Neural cell (in vitro differentiated cells): ENCODE measurements around the gene ZNF148. TPM values are rescaled to one million over a fixed set of nuclear protein-coding genes. Genes with fewer than 3 reads are reported as not detected.

ENCODE experiments used
- H2AFZ ChIP-seq: fragments of 200-600, 300-800 bp; sonication (generic), shearing (Covaris generic); 2 replicates; pipeline ENCODE4 v1.6.0; 2014; ENCODE audit warnings: low read depth, mild to moderate bottlenecking, antibody characterized with exemption, low read length, moderate library complexity
- H3F3A ChIP-seq: fragments of 200-600 bp; shearing (Covaris generic); 2 replicates; pipeline ENCODE4 v1.6.1; 2016; ENCODE audit warnings: mild to moderate bottlenecking, moderate library complexity, mixed read lengths, antibody characterized with exemption, low read length; ENCODE audit not compliant: insufficient read depth, poor library complexity, severe bottlenecking
- H3K27ac ChIP-seq: fragments of 200-600, 300-800 bp; sonication (generic), shearing (Covaris generic); 2 replicates; pipeline ENCODE4 v1.5.1; 2014; ENCODE audit warnings: mild to moderate bottlenecking, low read length, moderate library complexity
- H3K27me3 ChIP-seq: fragments of 300-800, 200-600 bp; sonication (generic), shearing (Covaris generic); 2 replicates; pipeline ENCODE4 v1.6.0; 2014; ENCODE audit warnings: mild to moderate bottlenecking, low read depth, low read length, moderate library complexity; ENCODE audit not compliant: insufficient read depth
- H3K36me3 ChIP-seq: fragments of 300-800, 200-600 bp; sonication (generic), shearing (Covaris generic); 2 replicates; pipeline ENCODE4 v1.5.1; 2014; ENCODE audit warnings: mild to moderate bottlenecking, antibody characterized with exemption, low read length, moderate library complexity; ENCODE audit not compliant: insufficient read depth
- H3K4me2 ChIP-seq: fragments of 300-800, 200-600 bp; sonication (generic), shearing (Covaris generic); 2 replicates; pipeline ENCODE4 v1.6.0; 2014; ENCODE audit warnings: mild to moderate bottlenecking, low read length
- H3K4me3 ChIP-seq: fragments of 300-800, 200-600 bp; sonication (generic), shearing (Covaris generic); 2 replicates; pipeline ENCODE4 v1.5.1; 2014; ENCODE audit warnings: mild to moderate bottlenecking, low read length, moderate library complexity
- H3K79me2 ChIP-seq: fragments of 200-600 bp; shearing (Covaris generic); replicated peaks from 2 replicates; pipeline ENCODE4 v1.6.0; 2014; ENCODE audit warnings: mild to moderate bottlenecking, low read length, moderate library complexity; ENCODE audit not compliant: insufficient read depth
- H3K9ac ChIP-seq: fragments of 300-800, 200-600 bp; sonication (generic), shearing (Covaris generic); 2 replicates; pipeline ENCODE4 v1.6.1; 2016; ENCODE audit warnings: mild to moderate bottlenecking, low read length, mixed read lengths
- H3K9me2 ChIP-seq: fragments of 200-600 bp; shearing (Covaris generic); 2 replicates; pipeline ENCODE4 v1.6.1; 2016; ENCODE audit warnings: mild to moderate bottlenecking, low read length, mixed read lengths; ENCODE audit not compliant: insufficient read depth
- H3K9me3 ChIP-seq: fragments of 200-600, 300-800 bp; sonication (generic), shearing (Covaris generic); 2 replicates; pipeline ENCODE4 v1.6.1; 2016; ENCODE audit warnings: mild to moderate bottlenecking, mixed run types, low read length, moderate library complexity, mixed read lengths
- H4K20me1 ChIP-seq: fragments of 200-600 bp; shearing (Covaris generic); 2 replicates; pipeline ENCODE4 v1.6.1; 2016; ENCODE audit warnings: mild to moderate bottlenecking, mixed run types; ENCODE audit not compliant: insufficient read depth
- EP300 ChIP-seq: fragments of 450-650 bp; conservative IDR thresholded peaks from 2 replicates; pipeline ENCODE4 v1.6.1; 2014; ENCODE audit warnings: antibody characterized with exemption, mild to moderate bottlenecking, moderate library complexity; ENCODE audit not compliant: poor library complexity, severe bottlenecking
- EZH2 ChIP-seq: fragments of 200-600, 300-800 bp; shearing (Covaris generic), sonication (generic); IDR thresholded peaks from 2 replicates; pipeline ENCODE4 v1.6.1; 2014; ENCODE audit warnings: antibody characterized with exemption, low read length, borderline replicate concordance, mild to moderate bottlenecking; ENCODE audit not compliant: insufficient read depth, poor library complexity, severe bottlenecking
- MXI1 ChIP-seq: fragments of 450-650 bp; conservative IDR thresholded peaks from 2 replicates; pipeline ENCODE4 v1.6.1; 2014; ENCODE audit warnings: antibody characterized with exemption, mild to moderate bottlenecking; ENCODE audit not compliant: poor library complexity, severe bottlenecking
- POLR2AphosphoS5 ChIP-seq: IDR thresholded peaks from 2 replicates; pipeline ENCODE4 v1.6.1; 2012
- RAD21 ChIP-seq: fragments of 450-650 bp; conservative IDR thresholded peaks from 2 replicates; pipeline ENCODE4 v1.6.1; 2014; ENCODE audit warnings: antibody characterized with exemption, mild to moderate bottlenecking, moderate library complexity
- SMC3 ChIP-seq: fragments of 450-650 bp; conservative IDR thresholded peaks from 2 replicates; pipeline ENCODE4 v1.6.1; 2014; ENCODE audit warnings: antibody characterized with exemption, mild to moderate bottlenecking, moderate library complexity; ENCODE audit not compliant: poor library complexity
- TAF1 ChIP-seq: IDR thresholded peaks from 2 replicates; pipeline ENCODE4 v1.6.1; 2012; ENCODE audit warnings: low read depth
- polyA plus RNA-seq: library from polyadenylated mRNA; depleted of rRNA; stranded (reverse); fragments of >200 nt; gene quantifications from 2 replicates; pipeline ENCODE4 v1.2.3, GENCODE V29; 2014
- TF ChIP-seq, protein P1 (sequence below): fragments of 450-650 bp; IDR thresholded peaks from 2 replicates; pipeline ENCODE4 v1.5.1; 2014; ENCODE audit warnings: antibody characterized with exemption, mild to moderate bottlenecking, moderate library complexity; ENCODE audit not compliant: poor library complexity, severe bottlenecking
- TF ChIP-seq, protein P2 (sequence below): IDR thresholded peaks from 2 replicates; pipeline ENCODE4 v1.6.1; 2012; ENCODE audit warnings: borderline replicate concordance

Gene ZNF148
- polyA plus RNA-seq, 1 donor from 2014 or later = 16.9 TPM

- no peaks in the 10 kb centered on the region for H3K27me3 ChIP-seq
- TF ChIP-seq EP300 = no peak
- TF ChIP-seq, protein P1, sequence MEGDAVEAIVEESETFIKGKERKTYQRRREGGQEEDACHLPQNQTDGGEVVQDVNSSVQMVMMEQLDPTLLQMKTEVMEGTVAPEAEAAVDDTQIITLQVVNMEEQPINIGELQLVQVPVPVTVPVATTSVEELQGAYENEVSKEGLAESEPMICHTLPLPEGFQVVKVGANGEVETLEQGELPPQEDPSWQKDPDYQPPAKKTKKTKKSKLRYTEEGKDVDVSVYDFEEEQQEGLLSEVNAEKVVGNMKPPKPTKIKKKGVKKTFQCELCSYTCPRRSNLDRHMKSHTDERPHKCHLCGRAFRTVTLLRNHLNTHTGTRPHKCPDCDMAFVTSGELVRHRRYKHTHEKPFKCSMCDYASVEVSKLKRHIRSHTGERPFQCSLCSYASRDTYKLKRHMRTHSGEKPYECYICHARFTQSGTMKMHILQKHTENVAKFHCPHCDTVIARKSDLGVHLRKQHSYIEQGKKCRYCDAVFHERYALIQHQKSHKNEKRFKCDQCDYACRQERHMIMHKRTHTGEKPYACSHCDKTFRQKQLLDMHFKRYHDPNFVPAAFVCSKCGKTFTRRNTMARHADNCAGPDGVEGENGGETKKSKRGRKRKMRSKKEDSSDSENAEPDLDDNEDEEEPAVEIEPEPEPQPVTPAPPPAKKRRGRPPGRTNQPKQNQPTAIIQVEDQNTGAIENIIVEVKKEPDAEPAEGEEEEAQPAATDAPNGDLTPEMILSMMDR = no peak
- no peak for TF ChIP-seq POLR2AphosphoS5
- no peak for TF ChIP-seq RAD21
- no peak for TF ChIP-seq EZH2
- TF ChIP-seq MXI1 = no peak
- no peak for TF ChIP-seq TAF1
- TF ChIP-seq, protein P2, sequence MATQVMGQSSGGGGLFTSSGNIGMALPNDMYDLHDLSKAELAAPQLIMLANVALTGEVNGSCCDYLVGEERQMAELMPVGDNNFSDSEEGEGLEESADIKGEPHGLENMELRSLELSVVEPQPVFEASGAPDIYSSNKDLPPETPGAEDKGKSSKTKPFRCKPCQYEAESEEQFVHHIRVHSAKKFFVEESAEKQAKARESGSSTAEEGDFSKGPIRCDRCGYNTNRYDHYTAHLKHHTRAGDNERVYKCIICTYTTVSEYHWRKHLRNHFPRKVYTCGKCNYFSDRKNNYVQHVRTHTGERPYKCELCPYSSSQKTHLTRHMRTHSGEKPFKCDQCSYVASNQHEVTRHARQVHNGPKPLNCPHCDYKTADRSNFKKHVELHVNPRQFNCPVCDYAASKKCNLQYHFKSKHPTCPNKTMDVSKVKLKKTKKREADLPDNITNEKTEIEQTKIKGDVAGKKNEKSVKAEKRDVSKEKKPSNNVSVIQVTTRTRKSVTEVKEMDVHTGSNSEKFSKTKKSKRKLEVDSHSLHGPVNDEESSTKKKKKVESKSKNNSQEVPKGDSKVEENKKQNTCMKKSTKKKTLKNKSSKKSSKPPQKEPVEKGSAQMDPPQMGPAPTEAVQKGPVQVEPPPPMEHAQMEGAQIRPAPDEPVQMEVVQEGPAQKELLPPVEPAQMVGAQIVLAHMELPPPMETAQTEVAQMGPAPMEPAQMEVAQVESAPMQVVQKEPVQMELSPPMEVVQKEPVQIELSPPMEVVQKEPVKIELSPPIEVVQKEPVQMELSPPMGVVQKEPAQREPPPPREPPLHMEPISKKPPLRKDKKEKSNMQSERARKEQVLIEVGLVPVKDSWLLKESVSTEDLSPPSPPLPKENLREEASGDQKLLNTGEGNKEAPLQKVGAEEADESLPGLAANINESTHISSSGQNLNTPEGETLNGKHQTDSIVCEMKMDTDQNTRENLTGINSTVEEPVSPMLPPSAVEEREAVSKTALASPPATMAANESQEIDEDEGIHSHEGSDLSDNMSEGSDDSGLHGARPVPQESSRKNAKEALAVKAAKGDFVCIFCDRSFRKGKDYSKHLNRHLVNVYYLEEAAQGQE = no peak
- TF ChIP-seq SMC3 = no peak
- peaks cover 4% of the 10 kb centered on the region for H3F3A ChIP-seq
- H3K9me3 ChIP-seq = no peaks in the 10 kb centered on the region
- H3K36me3 ChIP-seq = no peaks in the 10 kb centered on the region
- H3K4me2 ChIP-seq = no peak overlapping the region
- no peak overlapping the region for H3K9ac ChIP-seq
- no peak overlapping the region for H2AFZ ChIP-seq
- no peak overlapping the region for H3K27ac ChIP-seq
- peaks cover 7% of the 10 kb centered on the region for H3K79me2 ChIP-seq
- H3K4me3 ChIP-seq = no peak overlapping the region
- H4K20me1 ChIP-seq = no peaks in the 10 kb centered on the region
- no peaks in the 10 kb centered on the region for H3K9me2 ChIP-seq
Measured at GRCh38 chr3:125378762-125379161, 3.6 kb upstream of the ZNF148 start.

DNA sequence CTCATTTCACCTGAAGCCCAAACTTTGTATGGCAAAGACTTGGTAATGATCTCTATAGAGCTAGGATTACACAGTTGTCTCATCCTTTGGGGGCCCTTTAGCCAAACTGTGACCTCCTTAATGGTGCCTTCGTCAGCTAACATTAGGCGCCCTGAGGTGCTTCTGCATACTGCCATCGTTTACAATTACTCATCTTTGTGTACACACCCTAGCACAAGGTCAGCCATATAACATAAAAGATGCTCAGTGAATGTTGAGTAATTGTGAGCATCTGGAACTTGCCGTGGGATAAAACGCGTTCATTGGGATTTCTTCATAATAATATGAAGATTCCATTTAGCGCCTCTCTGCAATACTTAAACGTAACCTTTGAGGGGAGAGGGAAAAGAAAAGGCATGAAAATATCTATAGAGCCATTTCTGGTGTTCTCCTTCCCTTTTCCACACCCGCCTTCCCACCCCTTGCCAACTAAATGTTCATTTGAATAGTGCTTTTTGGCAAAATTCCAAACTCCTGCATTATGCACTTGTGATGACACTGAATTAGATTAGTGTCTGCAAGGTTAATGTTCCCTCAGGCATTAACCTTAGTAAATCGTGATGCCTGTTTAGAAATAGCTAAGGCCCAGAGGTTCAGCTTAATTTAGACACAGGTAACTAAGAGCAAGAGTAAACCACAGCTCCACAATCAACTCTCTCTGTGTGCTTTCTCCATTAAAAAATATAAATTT, 990 bp upstream of the ZNF148 start:
- H3K27me3 ChIP-seq = no peaks in the 10 kb centered on the region
- H3K9me2 ChIP-seq = no peaks in the 10 kb centered on the region
- peak overlapping the region; percentile 93 for H3K27ac ChIP-seq
- H3K9me3 ChIP-seq = no peaks in the 10 kb centered on the region
- H3K4me2 ChIP-seq = peak overlapping the region; percentile 90
- peaks cover 33% of the 10 kb centered on the region for H3K79me2 ChIP-seq
- H3K4me3 ChIP-seq = peak overlapping the region; percentile 85
- peak overlapping the region; percentile 98 for H2AFZ ChIP-seq
- TF ChIP-seq EP300 (no peak), TAF1 (no peak)
- TF ChIP-seq, protein P2 = no peak
- TF ChIP-seq, protein P1 = no peak
- H3K9ac ChIP-seq = peak overlapping the region; percentile 95
- H3K36me3 ChIP-seq = no peaks in the 10 kb centered on the region
- H4K20me1 ChIP-seq = peaks cover 3% of the 10 kb centered on the region
- H3F3A ChIP-seq = peaks cover 8% of the 10 kb centered on the region
